HUES6 (cell line): ENCODE data around the gene FBXO11.

ENCODE experiments used
- H3K27ac ChIP-seq: 2 replicates; pipeline ENCODE4 v1.7.0; 2013; ENCODE audit warnings: low read depth, mild to moderate bottlenecking, low read length, inconsistent platforms
- H3K27me3 ChIP-seq: 2 replicates; pipeline ENCODE4 v1.6.1; 2013; ENCODE audit warnings: low read length; ENCODE audit not compliant: control insufficient read depth, insufficient read depth
- H3K36me3 ChIP-seq: 2 replicates; pipeline ENCODE4 v1.6.1; 2013; ENCODE audit warnings: low read length; ENCODE audit not compliant: control insufficient read depth, insufficient read depth
- H3K4me1 ChIP-seq: 2 replicates; pipeline ENCODE4 v1.6.1; 2013; ENCODE audit warnings: low read length; ENCODE audit not compliant: control insufficient read depth, insufficient read depth
- H3K4me3 ChIP-seq: 2 replicates; pipeline ENCODE4 v1.5.1; 2013; ENCODE audit warnings: low read depth, low read length
- H3K9ac ChIP-seq: one replicate; pipeline ENCODE4 v1.6.1; 2013; ENCODE audit warnings: mild to moderate bottlenecking, low read length
- H3K9me3 ChIP-seq: 2 replicates; pipeline ENCODE4 v1.6.1; 2013; ENCODE audit warnings: low read depth, low read length; ENCODE audit not compliant: control insufficient read depth, insufficient read depth

FBXO11 gene

DNA sequence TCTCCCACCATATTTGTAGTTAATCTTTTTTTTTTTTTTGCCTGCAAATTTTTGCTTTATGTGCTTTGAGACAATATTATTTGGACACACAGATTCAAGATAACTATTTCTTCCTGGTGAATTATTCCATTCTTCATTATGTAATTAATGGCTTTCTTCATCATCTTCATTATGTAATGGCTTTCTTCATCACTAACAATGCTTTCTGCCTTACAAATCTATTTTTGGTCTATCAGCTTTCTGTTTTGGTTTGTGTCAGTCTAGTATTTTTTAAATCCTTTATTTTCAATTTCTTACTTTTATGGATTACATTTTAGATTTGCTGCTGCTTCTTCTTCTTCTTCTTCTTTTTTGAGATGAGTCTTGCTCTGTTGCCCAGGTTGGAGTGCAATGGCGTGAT, 62.9 kb downstream of the FBXO11 start:
- no peaks in the 10 kb centered on the region for H3K4me1 ChIP-seq
- no peaks in the 10 kb centered on the region for H3K27me3 ChIP-seq
- H3K4me3 ChIP-seq: no peak overlapping the region
- H3K36me3 ChIP-seq: peaks cover 12% of the 10 kb centered on the region
- no peak overlapping the region for H3K27ac ChIP-seq
- H3K9me3 ChIP-seq: no peaks in the 10 kb centered on the region
- no peak overlapping the region for H3K9ac ChIP-seq

DNA sequence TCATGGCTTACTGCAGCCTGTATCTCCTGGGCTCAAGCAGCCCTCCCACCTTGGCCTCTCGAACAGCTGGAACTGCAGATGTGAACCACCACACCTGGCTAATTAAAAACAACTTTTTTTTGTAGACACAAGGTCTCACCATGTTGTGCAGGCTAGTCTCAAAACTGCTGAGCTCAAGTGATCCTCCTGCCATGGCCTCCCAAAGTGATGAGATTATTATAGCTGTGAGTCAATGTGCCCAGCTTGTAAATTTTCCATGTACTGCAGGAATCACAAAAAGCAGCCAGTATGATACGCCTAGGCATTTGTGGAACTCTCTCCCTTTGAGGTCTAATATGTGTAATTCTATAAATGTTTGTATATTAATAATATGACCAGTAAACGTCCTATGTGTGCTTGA, 63.5 kb downstream of the FBXO11 start:
- H3K36me3 ChIP-seq: peaks cover 13% of the 10 kb centered on the region
- no peaks in the 10 kb centered on the region for H3K9me3 ChIP-seq
- no peak overlapping the region for H3K4me3 ChIP-seq
- H3K9ac ChIP-seq: no peak overlapping the region
- H3K4me1 ChIP-seq: no peaks in the 10 kb centered on the region
- H3K27me3 ChIP-seq: no peaks in the 10 kb centered on the region
- no peak overlapping the region for H3K27ac ChIP-seq

DNA sequence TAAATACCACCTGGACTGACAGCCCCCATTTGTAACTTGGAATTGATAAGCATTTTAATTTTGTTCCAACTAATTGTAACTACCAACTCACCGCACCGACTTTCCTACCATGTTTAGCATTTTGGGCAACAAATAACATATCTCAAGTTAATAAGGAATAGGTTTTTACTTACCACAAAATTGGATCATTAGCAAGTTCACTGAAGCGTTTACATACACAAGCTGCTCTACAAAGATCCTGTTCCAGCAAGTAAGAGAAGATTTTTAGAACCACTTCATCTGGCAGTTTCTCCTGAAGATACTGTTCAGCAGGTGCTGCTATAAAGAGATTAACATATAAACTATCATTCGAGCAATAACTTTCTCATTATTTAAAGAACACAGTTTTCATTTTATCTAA, 67.6 kb downstream of the FBXO11 start:
- no peaks in the 10 kb centered on the region for H3K27me3 ChIP-seq
- H3K27ac ChIP-seq: no peak overlapping the region
- no peak overlapping the region for H3K4me3 ChIP-seq
- H3K9me3 ChIP-seq: no peaks in the 10 kb centered on the region
- peaks cover 50% of the 10 kb centered on the region for H3K36me3 ChIP-seq
- H3K4me1 ChIP-seq: no peaks in the 10 kb centered on the region
- no peak overlapping the region for H3K9ac ChIP-seq

DNA sequence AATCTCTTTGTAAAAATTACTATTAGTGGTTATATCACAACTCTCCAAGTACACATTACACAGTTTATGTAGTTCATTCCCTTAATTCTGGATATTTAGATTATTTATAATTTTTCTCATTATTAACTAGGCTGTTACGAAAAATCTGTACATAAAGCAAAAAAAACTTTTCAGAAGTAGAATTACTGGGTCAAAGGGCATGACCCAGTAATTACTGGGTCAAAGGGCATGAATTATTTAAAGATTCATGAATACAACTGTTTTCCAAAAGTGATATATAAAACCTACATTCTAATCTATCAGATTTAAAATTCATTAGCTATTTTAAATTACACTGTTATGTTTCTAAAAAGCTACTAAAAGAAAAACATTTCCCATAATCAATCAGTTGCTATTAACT, 68.0 kb downstream of the FBXO11 start:
- H3K9ac ChIP-seq: no peak overlapping the region
- no peaks in the 10 kb centered on the region for H3K27me3 ChIP-seq
- no peak overlapping the region for H3K4me3 ChIP-seq
- peaks cover 54% of the 10 kb centered on the region for H3K36me3 ChIP-seq
- no peaks in the 10 kb centered on the region for H3K4me1 ChIP-seq
- no peak overlapping the region for H3K27ac ChIP-seq
- no peaks in the 10 kb centered on the region for H3K9me3 ChIP-seq

DNA sequence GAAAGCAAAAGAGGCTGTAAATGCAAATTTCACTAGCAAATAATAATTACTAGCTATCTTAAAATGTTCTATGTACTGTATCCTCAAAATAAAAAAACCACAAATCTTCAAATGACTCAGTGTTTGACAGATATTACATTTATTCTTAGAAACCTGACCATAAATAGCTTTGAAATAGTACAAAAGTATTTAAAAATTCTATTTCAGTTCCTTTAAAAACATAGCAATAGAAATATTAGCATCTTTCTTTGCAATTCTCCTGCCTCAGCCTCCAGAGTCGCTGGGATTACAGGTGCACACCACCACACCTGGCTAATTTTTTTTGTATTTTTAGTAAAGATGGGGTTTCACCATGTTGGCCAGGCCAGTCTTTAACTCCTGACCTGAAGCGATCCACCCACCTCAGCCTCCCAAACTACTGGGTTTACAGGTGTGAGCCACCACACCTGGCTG, 72.8 kb downstream of the FBXO11 start:
- no peak overlapping the region for H3K27ac ChIP-seq
- no peak overlapping the region for H3K9ac ChIP-seq
- H3K9me3 ChIP-seq: no peaks in the 10 kb centered on the region
- H3K36me3 ChIP-seq: peaks cover 84% of the 10 kb centered on the region
- no peaks in the 10 kb centered on the region for H3K4me1 ChIP-seq
- H3K27me3 ChIP-seq: no peaks in the 10 kb centered on the region
- no peak overlapping the region for H3K4me3 ChIP-seq

DNA sequence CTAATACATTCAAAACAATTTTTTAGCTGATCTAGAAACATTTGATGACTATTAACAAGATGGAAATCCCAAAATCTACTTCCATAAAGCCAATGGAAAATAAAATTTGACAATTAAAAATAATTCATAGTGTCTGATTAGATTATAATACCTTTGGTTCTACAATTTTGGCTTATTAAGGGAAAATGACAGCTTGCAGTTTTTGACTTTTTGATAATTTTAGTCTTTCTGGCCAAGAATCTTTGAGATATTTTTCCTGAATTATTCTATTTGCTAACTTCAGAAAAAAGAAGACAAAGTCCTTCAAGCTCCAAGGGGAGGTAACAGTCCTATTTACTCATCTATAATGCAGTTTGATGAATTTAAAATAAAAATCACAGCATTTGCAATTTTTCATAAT, 83.8 kb downstream of the FBXO11 start:
- Histone ChIP-seq H3K9me3 (no peaks in the 10 kb centered on the region), H3K4me1 (no peaks in the 10 kb centered on the region), H3K4me3 (no peak overlapping the region), H3K9ac (no peak overlapping the region), H3K27ac (no peak overlapping the region), H3K36me3 (peaks cover 81% of the 10 kb centered on the region), H3K27me3 (no peaks in the 10 kb centered on the region)

DNA sequence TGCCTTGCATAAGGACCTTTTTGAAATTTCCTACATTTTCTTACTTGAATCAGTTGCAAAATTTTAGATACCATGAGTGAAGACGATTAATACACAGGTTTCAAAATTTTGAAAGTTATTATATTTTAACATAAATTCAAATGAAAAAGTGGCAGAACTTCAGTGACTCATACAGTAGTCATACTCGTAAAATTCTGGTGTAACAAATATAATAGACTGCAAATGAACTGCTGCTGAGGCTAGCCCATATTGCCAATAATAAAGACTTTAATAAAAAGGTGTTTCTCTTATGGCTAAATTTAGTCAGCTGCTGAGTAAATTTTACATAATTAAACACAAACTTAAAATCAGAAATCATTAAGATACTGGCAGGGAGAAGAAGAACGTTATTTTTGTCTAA, 86.5 kb downstream of the FBXO11 start:
- H3K27me3 ChIP-seq: no peaks in the 10 kb centered on the region
- no peaks in the 10 kb centered on the region for H3K9me3 ChIP-seq
- no peak overlapping the region for H3K27ac ChIP-seq
- H3K4me1 ChIP-seq: no peaks in the 10 kb centered on the region
- H3K4me3 ChIP-seq: no peak overlapping the region
- H3K9ac ChIP-seq: no peak overlapping the region
- peaks cover 93% of the 10 kb centered on the region for H3K36me3 ChIP-seq

DNA sequence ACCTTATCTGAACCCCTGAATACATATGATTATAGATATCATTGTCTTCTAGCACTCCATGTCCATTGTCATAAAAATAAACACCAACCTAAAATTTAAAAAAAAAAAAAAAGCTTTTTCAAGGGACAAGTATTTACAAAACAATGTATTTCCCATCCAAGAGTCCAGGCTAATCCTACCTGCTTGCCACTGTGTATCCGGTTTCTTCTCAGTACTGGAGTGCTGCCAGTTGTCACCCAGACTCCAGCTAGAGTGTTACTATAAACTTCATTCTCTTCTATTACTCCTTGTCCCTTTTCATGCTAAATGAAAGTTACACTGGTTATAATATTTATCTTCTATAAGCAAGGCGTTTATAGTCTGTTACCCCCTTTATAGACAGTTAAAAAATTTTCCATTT, 87.5 kb downstream of the FBXO11 start:
- peaks cover 92% of the 10 kb centered on the region for H3K36me3 ChIP-seq
- H3K9me3 ChIP-seq: no peaks in the 10 kb centered on the region
- no peak overlapping the region for H3K9ac ChIP-seq
- no peak overlapping the region for H3K4me3 ChIP-seq
- H3K27ac ChIP-seq: no peak overlapping the region
- H3K27me3 ChIP-seq: no peaks in the 10 kb centered on the region
- no peaks in the 10 kb centered on the region for H3K4me1 ChIP-seq

DNA sequence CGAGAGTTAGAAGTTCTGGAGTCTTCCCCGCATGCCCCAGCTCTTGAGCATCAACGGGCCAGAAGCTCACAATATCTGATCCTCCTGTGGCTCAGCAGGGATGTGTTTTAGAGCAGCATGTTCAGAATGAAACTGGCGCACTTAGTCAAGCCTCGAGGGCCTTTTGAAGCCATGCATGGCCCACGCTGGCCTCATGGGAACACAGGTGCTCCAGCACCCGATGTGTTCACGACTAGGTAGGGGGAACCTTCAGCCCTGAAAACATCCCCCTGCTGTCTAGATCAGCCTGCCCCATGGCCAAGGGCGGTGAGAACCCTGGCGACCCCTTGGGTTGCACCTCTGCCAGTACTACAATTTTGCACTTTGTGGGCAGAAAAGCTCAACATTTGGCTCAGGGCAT, 90.5 kb downstream of the FBXO11 start:
- Histone ChIP-seq H3K4me3 (no peak overlapping the region), H3K27ac (no peak overlapping the region), H3K9ac (no peak overlapping the region), H3K36me3 (peaks cover 91% of the 10 kb centered on the region), H3K4me1 (no peaks in the 10 kb centered on the region), H3K27me3 (no peaks in the 10 kb centered on the region), H3K9me3 (no peaks in the 10 kb centered on the region)

DNA sequence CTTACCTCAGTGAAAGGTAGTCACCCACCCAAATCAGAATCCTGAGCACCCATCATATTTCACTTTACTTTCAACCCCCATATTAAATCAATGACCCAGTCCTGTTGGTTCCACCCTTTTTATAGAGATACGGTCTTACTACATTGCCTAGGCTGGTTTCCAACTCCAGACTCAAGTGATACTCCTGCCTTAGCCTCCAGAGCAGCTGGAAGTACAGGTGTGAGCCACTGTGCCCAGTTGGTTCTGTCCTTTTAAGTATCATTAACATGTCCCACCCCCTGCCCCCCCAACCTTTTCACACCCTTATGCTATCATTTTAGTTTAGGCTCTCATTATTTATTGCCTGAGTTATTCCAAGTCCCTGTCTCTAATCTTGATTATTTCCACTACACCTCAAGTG, 94.6 kb downstream of the FBXO11 start:
- no peak overlapping the region for H3K9ac ChIP-seq
- peaks cover 91% of the 10 kb centered on the region for H3K36me3 ChIP-seq
- H3K27me3 ChIP-seq: no peaks in the 10 kb centered on the region
- no peaks in the 10 kb centered on the region for H3K4me1 ChIP-seq
- no peaks in the 10 kb centered on the region for H3K9me3 ChIP-seq
- H3K27ac ChIP-seq: no peak overlapping the region
- H3K4me3 ChIP-seq: no peak overlapping the region

DNA sequence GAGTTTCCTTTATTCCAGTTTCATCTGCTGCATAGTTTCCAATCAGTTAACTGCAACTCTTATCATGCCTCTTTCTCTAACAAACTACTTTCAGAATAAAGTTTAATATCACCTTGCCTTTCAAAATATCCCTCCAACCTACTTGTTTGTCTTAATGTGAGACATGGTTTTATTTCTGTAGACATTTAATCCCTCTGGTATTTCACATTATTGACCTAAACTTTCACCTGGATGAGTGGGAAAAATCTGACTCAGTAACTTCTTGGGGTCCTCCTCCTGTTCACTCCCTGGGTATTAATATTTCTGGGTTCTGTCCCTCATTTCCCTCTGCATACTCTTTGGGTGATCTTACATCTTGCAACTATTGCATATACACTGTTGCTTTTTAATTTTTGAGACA, 95.4 kb downstream of the FBXO11 start:
- H3K9ac ChIP-seq: no peak overlapping the region
- H3K27me3 ChIP-seq: no peaks in the 10 kb centered on the region
- H3K4me1 ChIP-seq: no peaks in the 10 kb centered on the region
- no peaks in the 10 kb centered on the region for H3K9me3 ChIP-seq
- no peak overlapping the region for H3K4me3 ChIP-seq
- peaks cover 91% of the 10 kb centered on the region for H3K36me3 ChIP-seq
- H3K27ac ChIP-seq: no peak overlapping the region

DNA sequence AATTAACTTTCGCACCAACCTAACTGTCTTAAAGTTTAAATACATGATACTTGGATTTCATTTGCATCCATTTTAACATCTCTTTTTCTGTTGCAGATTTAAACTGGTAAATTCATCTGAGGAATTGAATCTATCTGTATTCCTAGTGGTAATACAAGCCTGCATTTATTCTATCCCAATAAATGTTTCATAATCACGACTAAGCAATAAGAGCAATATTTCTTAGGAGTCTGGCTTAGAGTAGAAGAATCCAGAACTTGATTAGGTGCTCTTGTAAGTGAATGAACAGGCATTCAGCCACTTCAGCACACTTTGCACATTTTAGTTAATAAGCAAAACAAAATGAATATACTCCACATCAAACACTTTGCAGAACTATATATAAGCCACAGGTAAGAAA, 96.4 kb downstream of the FBXO11 start:
- H3K27ac ChIP-seq: no peak overlapping the region
- H3K9ac ChIP-seq: no peak overlapping the region
- H3K27me3 ChIP-seq: no peaks in the 10 kb centered on the region
- no peaks in the 10 kb centered on the region for H3K4me1 ChIP-seq
- peaks cover 89% of the 10 kb centered on the region for H3K36me3 ChIP-seq
- no peak overlapping the region for H3K4me3 ChIP-seq
- no peaks in the 10 kb centered on the region for H3K9me3 ChIP-seq
